ENCODE results near the gene GALNT17.

Gene GALNT17

GRCh38 chr7:71466448-71467145 is 334.7 kb downstream of the GALNT17 start:
- DNase-seq = no peak

GRCh38 chr7:71470326-71470725 is 338.4 kb downstream of the GALNT17 start:
- DNase-seq = no peak

GRCh38 chr7:71470830-71471229 is 338.9 kb downstream of the GALNT17 start:
- no peak for DNase-seq

- DNase-seq = no peak
These were observed 341.0 kb downstream of the GALNT17 start for GRCh38 chr7:71472962-71473361.

GRCh38 chr7:71473366-71473967 is 341.5 kb downstream of the GALNT17 start:
- no peak for DNase-seq

GRCh38 chr7:71477441-71477840 is 345.5 kb downstream of the GALNT17 start:
- no peak for DNase-seq

GRCh38 chr7:71479231-71479630 is 347.3 kb downstream of the GALNT17 start:
- DNase-seq = no peak

- no peak for DNase-seq
These were observed 348.8 kb downstream of the GALNT17 start for GRCh38 chr7:71480791-71481190.

- no peak for DNase-seq
These were observed 350.3 kb downstream of the GALNT17 start for GRCh38 chr7:71482284-71482683.

GRCh38 chr7:71484380-71484779 is 352.4 kb downstream of the GALNT17 start:
- no peak for DNase-seq

GRCh38 chr7:71485586-71485985 is 353.6 kb downstream of the GALNT17 start:
- DNase-seq = no peak

- no peak for DNase-seq
These were observed 354.5 kb downstream of the GALNT17 start for GRCh38 chr7:71486414-71486813.

- no peak for DNase-seq
These were observed 355.1 kb downstream of the GALNT17 start for GRCh38 chr7:71486856-71487628.

- DNase-seq = no peak
These were observed 356.4 kb downstream of the GALNT17 start for GRCh38 chr7:71488308-71488707.

GRCh38 chr7:71491336-71491735 is 359.4 kb downstream of the GALNT17 start:
- DNase-seq = no peak

GRCh38 chr7:71495828-71496227 is 363.9 kb downstream of the GALNT17 start:
- no peak for DNase-seq

- no peak for DNase-seq
These were observed 365.5 kb downstream of the GALNT17 start for GRCh38 chr7:71497256-71497946.

GRCh38 chr7:71498381-71498780 is 366.4 kb downstream of the GALNT17 start:
- no peak for DNase-seq

- DNase-seq = no peak
These were observed 372.9 kb downstream of the GALNT17 start for GRCh38 chr7:71504697-71505441.

- DNase-seq = no peak
These were observed 374.9 kb downstream of the GALNT17 start for GRCh38 chr7:71506822-71507221.

GRCh38 chr7:71507680-71508602 is 376.0 kb downstream of the GALNT17 start:
- no peak for DNase-seq
